ENCODE measurements around the gene MAP3K2. TPM values are rescaled to one million over a fixed set of nuclear protein-coding genes. Genes with fewer than 3 reads are reported as not detected.
A peak's percentile ranks its signal among the peaks of the same experiment; 100 is the strongest.

The MAP3K2 gene
- total and polyA plus RNA-seq, 2 experiments from 2014 or later: 36.7 to 41.0 TPM

- Histone ChIP-seq H3K79me2 (ENCODE audit: insufficient read depth) (no peaks in the 10 kb centered on the region), H3K4me3 (no peak overlapping the region), H3K4me1 (ENCODE audit: insufficient read depth) (no peaks in the 10 kb centered on the region; the same call in 1 of the 2 replicates), H3K36me3 (ENCODE audit: low read depth) (peaks cover 35% of the 10 kb centered on the region), H2AFZ (no peak overlapping the region), H3K4me2 (ENCODE audit: unreplicated experiment) (no peak overlapping the region), H3K27me3 (replicated peaks; ENCODE audit: insufficient read depth) (no peaks in the 10 kb centered on the region), H3K9me2 (ENCODE audit: insufficient read depth) (no peaks in the 10 kb centered on the region), H4K20me1 (ENCODE audit: insufficient read depth) (no peaks in the 10 kb centered on the region), H3K27ac (no peak overlapping the region), H3K9ac (no peak overlapping the region), H3F3A (ENCODE audit: insufficient read depth) (peaks cover 6% of the 10 kb centered on the region; the same call in 1 of the 2 replicates), H3K9me3 (ENCODE audit: low read depth) (no peaks in the 10 kb centered on the region)
- no peak for DNase-seq
- in situ Hi-C loops (cut with MboI): no loop called here
- WGBS, 2 experiments (ENCODE audit: low coverage in 1 of 2, low lambda C conversion rate in 2 of 2, missing lambda C conversion rate in 2 of 2): 90 to 91% methylated on average over 4 of the region's 4 CpGs
- TF ChIP-seq EZH2phosphoT487 (IDR thresholded peaks at IDR 0.05; ENCODE audit: insufficient read depth, low read depth) (no peak), EZH2 (IDR thresholded peaks at IDR 0.05; ENCODE audit: insufficient read depth, poor library complexity, severe bottlenecking) (no peak)
Measured at GRCh38 chr2:127309468-127309867, 78.3 kb downstream of the MAP3K2 start.

GRCh38 chr2:127308586-127309138, 79.1 kb downstream of the MAP3K2 start:
- H3K9me3 ChIP-seq (ENCODE audit: low read depth): no peaks in the 10 kb centered on the region
- H3K9me2 ChIP-seq (ENCODE audit: insufficient read depth): no peaks in the 10 kb centered on the region
- H3K36me3 ChIP-seq (ENCODE audit: low read depth): peaks cover 27% of the 10 kb centered on the region
- TF ChIP-seq EZH2phosphoT487 (IDR thresholded peaks at IDR 0.05; ENCODE audit: insufficient read depth, low read depth) (no peak), EZH2 (IDR thresholded peaks at IDR 0.05; ENCODE audit: insufficient read depth, poor library complexity, severe bottlenecking) (no peak)
- 33 to 34% methylated on average over 7 of the region's 7 CpGs for WGBS, 2 experiments (ENCODE audit: low coverage in 1 of 2, low lambda C conversion rate in 2 of 2, missing lambda C conversion rate in 2 of 2)
- no peaks in the 10 kb centered on the region for H3K79me2 ChIP-seq (ENCODE audit: insufficient read depth)
- in situ Hi-C loops (cut with MboI): no loop called here
- no peak overlapping the region for H3K4me2 ChIP-seq (ENCODE audit: unreplicated experiment)
- peaks cover 6% of the 10 kb centered on the region; the same call in 1 of the 2 replicates for H3F3A ChIP-seq (ENCODE audit: insufficient read depth)
- H2AFZ ChIP-seq: no peak overlapping the region
- H3K4me1 ChIP-seq (ENCODE audit: insufficient read depth): no peaks in the 10 kb centered on the region; the same call in 1 of the 2 replicates
- H3K4me3 ChIP-seq: no peak overlapping the region
- H3K27ac ChIP-seq: no peak overlapping the region
- no peak for DNase-seq
- H3K9ac ChIP-seq: no peak overlapping the region
- H3K27me3 ChIP-seq (replicated peaks; ENCODE audit: insufficient read depth): no peaks in the 10 kb centered on the region
- H4K20me1 ChIP-seq (ENCODE audit: insufficient read depth): no peaks in the 10 kb centered on the region

GRCh38 chr2:127305990-127306585, 81.7 kb downstream of the MAP3K2 start:
- no peaks in the 10 kb centered on the region; the same call in 1 of the 2 replicates for H3K4me1 ChIP-seq (ENCODE audit: insufficient read depth)
- H3K4me2 ChIP-seq (ENCODE audit: unreplicated experiment): no peak overlapping the region
- H4K20me1 ChIP-seq (ENCODE audit: insufficient read depth): no peaks in the 10 kb centered on the region
- no peaks in the 10 kb centered on the region for H3K27me3 ChIP-seq (replicated peaks; ENCODE audit: insufficient read depth)
- no peak overlapping the region for H2AFZ ChIP-seq
- H3K27ac ChIP-seq: peak overlapping the region; percentile 22; the same call in 1 of the 2 replicates
- DNase-seq: peak; percentile 67
- no peaks in the 10 kb centered on the region for H3K9me3 ChIP-seq (ENCODE audit: low read depth)
- H3K36me3 ChIP-seq (ENCODE audit: low read depth): peaks cover 16% of the 10 kb centered on the region
- H3F3A ChIP-seq (ENCODE audit: insufficient read depth): peaks cover 6% of the 10 kb centered on the region; the same call in 1 of the 2 replicates
- H3K9me2 ChIP-seq (ENCODE audit: insufficient read depth): no peaks in the 10 kb centered on the region
- no peak overlapping the region for H3K9ac ChIP-seq
- TF ChIP-seq EZH2phosphoT487 (IDR thresholded peaks at IDR 0.05; ENCODE audit: insufficient read depth, low read depth) (no peak), EZH2 (IDR thresholded peaks at IDR 0.05; ENCODE audit: insufficient read depth, poor library complexity, severe bottlenecking) (no peak)
- WGBS, 2 experiments (ENCODE audit: low coverage in 1 of 2, low lambda C conversion rate in 2 of 2, missing lambda C conversion rate in 2 of 2): 55 to 63% methylated on average over 4 of the region's 4 CpGs
- H3K4me3 ChIP-seq: no peak overlapping the region
- no peaks in the 10 kb centered on the region for H3K79me2 ChIP-seq (ENCODE audit: insufficient read depth)
- in situ Hi-C loops (cut with MboI): no loop called here

GRCh38 chr2:127302168-127302567, 85.6 kb downstream of the MAP3K2 start:
- Histone ChIP-seq H3K79me2 (ENCODE audit: insufficient read depth) (no peaks in the 10 kb centered on the region), H3K4me3 (no peak overlapping the region), H3F3A (ENCODE audit: insufficient read depth) (peaks cover 10% of the 10 kb centered on the region; the same call in 1 of the 2 replicates), H4K20me1 (ENCODE audit: insufficient read depth) (no peaks in the 10 kb centered on the region), H2AFZ (no peak overlapping the region), H3K9ac (no peak overlapping the region), H3K36me3 (ENCODE audit: low read depth) (peaks cover 7% of the 10 kb centered on the region; the same call in 1 of the 2 replicates), H3K27ac (no peak overlapping the region), H3K9me2 (ENCODE audit: insufficient read depth) (no peaks in the 10 kb centered on the region), H3K4me1 (ENCODE audit: insufficient read depth) (no peaks in the 10 kb centered on the region; the same call in 1 of the 2 replicates), H3K27me3 (replicated peaks; ENCODE audit: insufficient read depth) (no peaks in the 10 kb centered on the region), H3K9me3 (ENCODE audit: low read depth) (no peaks in the 10 kb centered on the region), H3K4me2 (ENCODE audit: unreplicated experiment) (no peak overlapping the region)
- 86 to 100% methylated on average over 1 of the region's 1 CpG for WGBS, 2 experiments (ENCODE audit: low coverage in 1 of 2, low lambda C conversion rate in 2 of 2, missing lambda C conversion rate in 2 of 2)
- peak; percentile 40 for DNase-seq
- in situ Hi-C loops (cut with MboI): no loop called here
- TF ChIP-seq EZH2 (IDR thresholded peaks at IDR 0.05; ENCODE audit: insufficient read depth, poor library complexity, severe bottlenecking) (no peak), EZH2phosphoT487 (IDR thresholded peaks at IDR 0.05; ENCODE audit: insufficient read depth, low read depth) (no peak)

Data from GM23248 (cell line).